Neural cell (in vitro differentiated cells): ENCODE measurements around the gene PRKG1. TPM values are rescaled to one million over a fixed set of nuclear protein-coding genes. Genes with fewer than 3 reads are reported as not detected.

Source experiments
- H2AFZ ChIP-seq: fragments of 200-600, 300-800 bp; sonication (generic), shearing (Covaris generic); 2 replicates; pipeline ENCODE4 v1.6.0; 2014; ENCODE audit warnings: low read depth, mild to moderate bottlenecking, antibody characterized with exemption, low read length, moderate library complexity
- H3F3A ChIP-seq: fragments of 200-600 bp; shearing (Covaris generic); 2 replicates; pipeline ENCODE4 v1.6.1; 2016; ENCODE audit warnings: mild to moderate bottlenecking, moderate library complexity, mixed read lengths, antibody characterized with exemption, low read length; ENCODE audit not compliant: insufficient read depth, poor library complexity, severe bottlenecking
- H3K27ac ChIP-seq: fragments of 200-600, 300-800 bp; sonication (generic), shearing (Covaris generic); 2 replicates; pipeline ENCODE4 v1.5.1; 2014; ENCODE audit warnings: mild to moderate bottlenecking, low read length, moderate library complexity
- H3K27me3 ChIP-seq: fragments of 300-800, 200-600 bp; sonication (generic), shearing (Covaris generic); 2 replicates; pipeline ENCODE4 v1.6.0; 2014; ENCODE audit warnings: mild to moderate bottlenecking, low read depth, low read length, moderate library complexity; ENCODE audit not compliant: insufficient read depth
- H3K36me3 ChIP-seq: fragments of 300-800, 200-600 bp; sonication (generic), shearing (Covaris generic); 2 replicates; pipeline ENCODE4 v1.5.1; 2014; ENCODE audit warnings: mild to moderate bottlenecking, antibody characterized with exemption, low read length, moderate library complexity; ENCODE audit not compliant: insufficient read depth
- H3K4me2 ChIP-seq: fragments of 300-800, 200-600 bp; sonication (generic), shearing (Covaris generic); 2 replicates; pipeline ENCODE4 v1.6.0; 2014; ENCODE audit warnings: mild to moderate bottlenecking, low read length
- H3K4me3 ChIP-seq: fragments of 300-800, 200-600 bp; sonication (generic), shearing (Covaris generic); 2 replicates; pipeline ENCODE4 v1.5.1; 2014; ENCODE audit warnings: mild to moderate bottlenecking, low read length, moderate library complexity
- H3K79me2 ChIP-seq: fragments of 200-600 bp; shearing (Covaris generic); replicated peaks from 2 replicates; pipeline ENCODE4 v1.6.0; 2014; ENCODE audit warnings: mild to moderate bottlenecking, low read length, moderate library complexity; ENCODE audit not compliant: insufficient read depth
- H3K9ac ChIP-seq: fragments of 300-800, 200-600 bp; sonication (generic), shearing (Covaris generic); 2 replicates; pipeline ENCODE4 v1.6.1; 2016; ENCODE audit warnings: mild to moderate bottlenecking, low read length, mixed read lengths
- H3K9me2 ChIP-seq: fragments of 200-600 bp; shearing (Covaris generic); 2 replicates; pipeline ENCODE4 v1.6.1; 2016; ENCODE audit warnings: mild to moderate bottlenecking, low read length, mixed read lengths; ENCODE audit not compliant: insufficient read depth
- H3K9me3 ChIP-seq: fragments of 200-600, 300-800 bp; sonication (generic), shearing (Covaris generic); 2 replicates; pipeline ENCODE4 v1.6.1; 2016; ENCODE audit warnings: mild to moderate bottlenecking, mixed run types, low read length, moderate library complexity, mixed read lengths
- H4K20me1 ChIP-seq: fragments of 200-600 bp; shearing (Covaris generic); 2 replicates; pipeline ENCODE4 v1.6.1; 2016; ENCODE audit warnings: mild to moderate bottlenecking, mixed run types; ENCODE audit not compliant: insufficient read depth
- EP300 ChIP-seq: fragments of 450-650 bp; conservative IDR thresholded peaks from 2 replicates; pipeline ENCODE4 v1.6.1; 2014; ENCODE audit warnings: antibody characterized with exemption, mild to moderate bottlenecking, moderate library complexity; ENCODE audit not compliant: poor library complexity, severe bottlenecking
- EZH2 ChIP-seq: fragments of 200-600, 300-800 bp; shearing (Covaris generic), sonication (generic); IDR thresholded peaks from 2 replicates; pipeline ENCODE4 v1.6.1; 2014; ENCODE audit warnings: antibody characterized with exemption, low read length, borderline replicate concordance, mild to moderate bottlenecking; ENCODE audit not compliant: insufficient read depth, poor library complexity, severe bottlenecking
- MXI1 ChIP-seq: fragments of 450-650 bp; conservative IDR thresholded peaks from 2 replicates; pipeline ENCODE4 v1.6.1; 2014; ENCODE audit warnings: antibody characterized with exemption, mild to moderate bottlenecking; ENCODE audit not compliant: poor library complexity, severe bottlenecking
- POLR2AphosphoS5 ChIP-seq: IDR thresholded peaks from 2 replicates; pipeline ENCODE4 v1.6.1; 2012
- RAD21 ChIP-seq: fragments of 450-650 bp; conservative IDR thresholded peaks from 2 replicates; pipeline ENCODE4 v1.6.1; 2014; ENCODE audit warnings: antibody characterized with exemption, mild to moderate bottlenecking, moderate library complexity
- SMC3 ChIP-seq: fragments of 450-650 bp; conservative IDR thresholded peaks from 2 replicates; pipeline ENCODE4 v1.6.1; 2014; ENCODE audit warnings: antibody characterized with exemption, mild to moderate bottlenecking, moderate library complexity; ENCODE audit not compliant: poor library complexity
- TAF1 ChIP-seq: IDR thresholded peaks from 2 replicates; pipeline ENCODE4 v1.6.1; 2012; ENCODE audit warnings: low read depth
- polyA plus RNA-seq: library from polyadenylated mRNA; depleted of rRNA; stranded (reverse); fragments of >200 nt; gene quantifications from 2 replicates; pipeline ENCODE4 v1.2.3, GENCODE V29; 2014
- TF ChIP-seq, protein P1 (sequence below): fragments of 450-650 bp; IDR thresholded peaks from 2 replicates; pipeline ENCODE4 v1.5.1; 2014; ENCODE audit warnings: antibody characterized with exemption, mild to moderate bottlenecking, moderate library complexity; ENCODE audit not compliant: poor library complexity, severe bottlenecking
- TF ChIP-seq, protein P2 (sequence below): IDR thresholded peaks from 2 replicates; pipeline ENCODE4 v1.6.1; 2012; ENCODE audit warnings: borderline replicate concordance

Gene PRKG1
- polyA plus RNA-seq, 1 donor from 2014 or later, result 2.2 TPM

- no peak overlapping the region for H3K27ac ChIP-seq
- H3K36me3 ChIP-seq, result no peaks in the 10 kb centered on the region
- H4K20me1 ChIP-seq, result no peaks in the 10 kb centered on the region
- no peak overlapping the region for H2AFZ ChIP-seq
- TF ChIP-seq SMC3 (no peak), EP300 (no peak), MXI1 (no peak), RAD21 (no peak), TAF1 (no peak), POLR2AphosphoS5 (no peak), EZH2 (no peak)
- TF ChIP-seq, protein P1, sequence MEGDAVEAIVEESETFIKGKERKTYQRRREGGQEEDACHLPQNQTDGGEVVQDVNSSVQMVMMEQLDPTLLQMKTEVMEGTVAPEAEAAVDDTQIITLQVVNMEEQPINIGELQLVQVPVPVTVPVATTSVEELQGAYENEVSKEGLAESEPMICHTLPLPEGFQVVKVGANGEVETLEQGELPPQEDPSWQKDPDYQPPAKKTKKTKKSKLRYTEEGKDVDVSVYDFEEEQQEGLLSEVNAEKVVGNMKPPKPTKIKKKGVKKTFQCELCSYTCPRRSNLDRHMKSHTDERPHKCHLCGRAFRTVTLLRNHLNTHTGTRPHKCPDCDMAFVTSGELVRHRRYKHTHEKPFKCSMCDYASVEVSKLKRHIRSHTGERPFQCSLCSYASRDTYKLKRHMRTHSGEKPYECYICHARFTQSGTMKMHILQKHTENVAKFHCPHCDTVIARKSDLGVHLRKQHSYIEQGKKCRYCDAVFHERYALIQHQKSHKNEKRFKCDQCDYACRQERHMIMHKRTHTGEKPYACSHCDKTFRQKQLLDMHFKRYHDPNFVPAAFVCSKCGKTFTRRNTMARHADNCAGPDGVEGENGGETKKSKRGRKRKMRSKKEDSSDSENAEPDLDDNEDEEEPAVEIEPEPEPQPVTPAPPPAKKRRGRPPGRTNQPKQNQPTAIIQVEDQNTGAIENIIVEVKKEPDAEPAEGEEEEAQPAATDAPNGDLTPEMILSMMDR, result no peak
- TF ChIP-seq, protein P2, sequence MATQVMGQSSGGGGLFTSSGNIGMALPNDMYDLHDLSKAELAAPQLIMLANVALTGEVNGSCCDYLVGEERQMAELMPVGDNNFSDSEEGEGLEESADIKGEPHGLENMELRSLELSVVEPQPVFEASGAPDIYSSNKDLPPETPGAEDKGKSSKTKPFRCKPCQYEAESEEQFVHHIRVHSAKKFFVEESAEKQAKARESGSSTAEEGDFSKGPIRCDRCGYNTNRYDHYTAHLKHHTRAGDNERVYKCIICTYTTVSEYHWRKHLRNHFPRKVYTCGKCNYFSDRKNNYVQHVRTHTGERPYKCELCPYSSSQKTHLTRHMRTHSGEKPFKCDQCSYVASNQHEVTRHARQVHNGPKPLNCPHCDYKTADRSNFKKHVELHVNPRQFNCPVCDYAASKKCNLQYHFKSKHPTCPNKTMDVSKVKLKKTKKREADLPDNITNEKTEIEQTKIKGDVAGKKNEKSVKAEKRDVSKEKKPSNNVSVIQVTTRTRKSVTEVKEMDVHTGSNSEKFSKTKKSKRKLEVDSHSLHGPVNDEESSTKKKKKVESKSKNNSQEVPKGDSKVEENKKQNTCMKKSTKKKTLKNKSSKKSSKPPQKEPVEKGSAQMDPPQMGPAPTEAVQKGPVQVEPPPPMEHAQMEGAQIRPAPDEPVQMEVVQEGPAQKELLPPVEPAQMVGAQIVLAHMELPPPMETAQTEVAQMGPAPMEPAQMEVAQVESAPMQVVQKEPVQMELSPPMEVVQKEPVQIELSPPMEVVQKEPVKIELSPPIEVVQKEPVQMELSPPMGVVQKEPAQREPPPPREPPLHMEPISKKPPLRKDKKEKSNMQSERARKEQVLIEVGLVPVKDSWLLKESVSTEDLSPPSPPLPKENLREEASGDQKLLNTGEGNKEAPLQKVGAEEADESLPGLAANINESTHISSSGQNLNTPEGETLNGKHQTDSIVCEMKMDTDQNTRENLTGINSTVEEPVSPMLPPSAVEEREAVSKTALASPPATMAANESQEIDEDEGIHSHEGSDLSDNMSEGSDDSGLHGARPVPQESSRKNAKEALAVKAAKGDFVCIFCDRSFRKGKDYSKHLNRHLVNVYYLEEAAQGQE, result no peak
- no peak overlapping the region for H3K4me2 ChIP-seq
- no peaks in the 10 kb centered on the region for H3F3A ChIP-seq
- no peaks in the 10 kb centered on the region for H3K27me3 ChIP-seq
- no peak overlapping the region for H3K4me3 ChIP-seq
- H3K9ac ChIP-seq, result no peak overlapping the region
- no peaks in the 10 kb centered on the region for H3K9me3 ChIP-seq
- H3K9me2 ChIP-seq, result no peaks in the 10 kb centered on the region
- H3K79me2 ChIP-seq, result no peaks in the 10 kb centered on the region
Observed at GRCh38 chr10:52063159-52063558, 988.9 kb downstream of the PRKG1 start.

GRCh38 chr10:52064084-52064845 is 990.0 kb downstream of the PRKG1 start:
- Histone ChIP-seq H3K9ac (no peak overlapping the region), H3K27me3 (no peaks in the 10 kb centered on the region), H3K4me3 (no peak overlapping the region), H3K9me3 (no peaks in the 10 kb centered on the region), H4K20me1 (no peaks in the 10 kb centered on the region), H3K36me3 (no peaks in the 10 kb centered on the region), H3K9me2 (no peaks in the 10 kb centered on the region), H2AFZ (no peak overlapping the region), H3K4me2 (no peak overlapping the region), H3K27ac (no peak overlapping the region), H3F3A (no peaks in the 10 kb centered on the region), H3K79me2 (no peaks in the 10 kb centered on the region)
- TF ChIP-seq RAD21 (no peak), TAF1 (no peak), POLR2AphosphoS5 (no peak), EP300 (no peak), MXI1 (no peak), EZH2 (no peak), SMC3 (no peak)
- TF ChIP-seq, protein P2, result no peak
- TF ChIP-seq, protein P1, result no peak
